ENCODE results near the gene PTRH2.

PTRH2 gene

GRCh38 chr17:59722623-59723022, 15.4 kb upstream of the PTRH2 start:
- in situ Hi-C loops (cut with HindIII; ENCODE audit: low sequenced_read_pairs), result no loop called here

- in situ Hi-C loops (cut with HindIII; ENCODE audit: low sequenced_read_pairs), result no loop called here
Measured at GRCh38 chr17:59719526-59719925, 12.3 kb upstream of the PTRH2 start.

GRCh38 chr17:59716427-59716826, 9.2 kb upstream of the PTRH2 start:
- in situ Hi-C loops (cut with HindIII; ENCODE audit: low sequenced_read_pairs), result no loop called here

- in situ Hi-C loops (cut with HindIII; ENCODE audit: low sequenced_read_pairs), result loop anchor here (5.0 kb wide), 1 partner anchor 33 kb away; no protein-coding TSS in a partner anchor
Measured at GRCh38 chr17:59714255-59714654, 7.0 kb upstream of the PTRH2 start.

- in situ Hi-C loops (cut with HindIII; ENCODE audit: low sequenced_read_pairs), result loop anchor here (5.0 kb wide), 1 partner anchor 34 kb away; no protein-coding TSS in a partner anchor
Measured at GRCh38 chr17:59712862-59713261, 5.6 kb upstream of the PTRH2 start.

- in situ Hi-C loops (cut with HindIII; ENCODE audit: low sequenced_read_pairs), result loop anchor here (5.0 kb wide), 1 partner anchor 35 kb away; no protein-coding TSS in a partner anchor
Measured at GRCh38 chr17:59711936-59712335, 4.7 kb upstream of the PTRH2 start.

GRCh38 chr17:59707971-59708430, 771 bp upstream of the PTRH2 start:
- in situ Hi-C loops (cut with HindIII; ENCODE audit: low sequenced_read_pairs), result no loop called here

GRCh38 chr17:59702304-59702703, 4.9 kb downstream of the PTRH2 start:
- in situ Hi-C loops (cut with HindIII; ENCODE audit: low sequenced_read_pairs), result no loop called here

- in situ Hi-C loops (cut with HindIII; ENCODE audit: low sequenced_read_pairs), result no loop called here
Measured at GRCh38 chr17:59699786-59700185, 7.4 kb downstream of the PTRH2 start.

- in situ Hi-C loops (cut with HindIII; ENCODE audit: low sequenced_read_pairs), result no loop called here
Measured at GRCh38 chr17:59699218-59699617, 8.0 kb downstream of the PTRH2 start.

- in situ Hi-C loops (cut with HindIII; ENCODE audit: low sequenced_read_pairs), result no loop called here
Measured at GRCh38 chr17:59698143-59698542, 9.1 kb downstream of the PTRH2 start.

GRCh38 chr17:59696682-59697277, 10.4 kb downstream of the PTRH2 start:
- in situ Hi-C loops (cut with HindIII; ENCODE audit: low sequenced_read_pairs), result no loop called here

GRCh38 chr17:59695945-59696681, 11.1 kb downstream of the PTRH2 start:
- in situ Hi-C loops (cut with HindIII; ENCODE audit: low sequenced_read_pairs), result no loop called here

GRCh38 chr17:59694344-59694743, 12.9 kb downstream of the PTRH2 start:
- in situ Hi-C loops (cut with HindIII; ENCODE audit: low sequenced_read_pairs), result no loop called here

GRCh38 chr17:59693582-59693981, 13.6 kb downstream of the PTRH2 start:
- in situ Hi-C loops (cut with HindIII; ENCODE audit: low sequenced_read_pairs), result no loop called here

GRCh38 chr17:59688496-59688895, 18.7 kb downstream of the PTRH2 start:
- in situ Hi-C loops (cut with HindIII; ENCODE audit: low sequenced_read_pairs), result loop anchor here (10.0 kb wide), 1 partner anchor 164 kb away; no protein-coding TSS in a partner anchor

- in situ Hi-C loops (cut with HindIII; ENCODE audit: low sequenced_read_pairs), result loop anchor here (10.0 kb wide), 1 partner anchor 163 kb away; no protein-coding TSS in a partner anchor
Measured at GRCh38 chr17:59688008-59688407, 19.2 kb downstream of the PTRH2 start.

GRCh38 chr17:59684967-59685366, 22.3 kb downstream of the PTRH2 start:
- in situ Hi-C loops (cut with HindIII; ENCODE audit: low sequenced_read_pairs), result loop anchor here (10.0 kb wide), 1 partner anchor 160 kb away; no protein-coding TSS in a partner anchor

- in situ Hi-C loops (cut with HindIII; ENCODE audit: low sequenced_read_pairs), result loop anchor here (10.0 kb wide), 1 partner anchor 158 kb away; no protein-coding TSS in a partner anchor
Measured at GRCh38 chr17:59683283-59683682, 23.9 kb downstream of the PTRH2 start.

- in situ Hi-C loops (cut with HindIII; ENCODE audit: low sequenced_read_pairs), result loop anchor here (10.0 kb wide), 1 partner anchor 156 kb away; no protein-coding TSS in a partner anchor
Measured at GRCh38 chr17:59680314-59680713, 26.9 kb downstream of the PTRH2 start.

- in situ Hi-C loops (cut with HindIII; ENCODE audit: low sequenced_read_pairs), result no loop called here
Measured at GRCh38 chr17:59678918-59679317, 28.3 kb downstream of the PTRH2 start.

GRCh38 chr17:59676716-59677115, 30.5 kb downstream of the PTRH2 start:
- in situ Hi-C loops (cut with HindIII; ENCODE audit: low sequenced_read_pairs), result no loop called here

Data from endothelial cell of hepatic sinusoid (primary cell).